HepG2 (cell line): ENCODE measurements around the gene VSIG10L. TPM values are rescaled to one million over a fixed set of nuclear protein-coding genes. Genes with fewer than 3 reads are reported as not detected.
A peak's percentile ranks its signal among the peaks of the same experiment; 100 is the strongest.

Experiments used
- CENPT ChIP-seq: sonication (generic); formaldehyde crosslinking; IDR thresholded peaks from 2 replicates; pipeline ENCODE4 v1.8.0; 2022; ENCODE audit warnings: low read depth, mild to moderate bottlenecking, moderate library complexity, missing genetic modification reagents
- KLF15 ChIP-seq: sonication (generic); formaldehyde crosslinking; IDR thresholded peaks from 2 replicates; pipeline ENCODE4 v1.8.1; 2023; ENCODE audit warnings: borderline replicate concordance, mild to moderate bottlenecking, inconsistent platforms, missing genetic modification reagents, mixed read lengths
- MLLT10 ChIP-seq: sonication (generic); formaldehyde crosslinking; IDR thresholded peaks from 2 replicates; pipeline ENCODE4 v1.4.0; 2020; ENCODE audit warnings: missing genetic modification reagents
- MXD4 ChIP-seq: IDR thresholded peaks from 2 replicates; pipeline ENCODE4 v1.6.1; 2016; ENCODE audit warnings: mild to moderate bottlenecking, missing biosample characterization, missing genetic modification reagents
- PCBP1 ChIP-seq: fragments of 200-400 bp; formaldehyde crosslinking; IDR thresholded peaks from 2 replicates; pipeline ENCODE4 v1.6.1; 2017; ENCODE audit warnings: mild to moderate bottlenecking, low read depth, low read length, borderline replicate concordance
- PHF8 ChIP-seq: sonication (generic); formaldehyde crosslinking; IDR thresholded peaks from 2 replicates; pipeline ENCODE4 v1.5.0; 2020; ENCODE audit warnings: missing genetic modification reagents
- PRPF4 ChIP-seq: fragments of 200-400 bp; formaldehyde crosslinking; IDR thresholded peaks from 2 replicates; pipeline ENCODE4 v1.6.1; 2016; ENCODE audit warnings: low read length, low read depth; ENCODE audit not compliant: poor library complexity, severe bottlenecking
- SRSF4 ChIP-seq: fragments of 200-400 bp; formaldehyde crosslinking; IDR thresholded peaks from one replicate; pipeline ENCODE4 v1.6.1; 2018; ENCODE audit warnings: mild to moderate bottlenecking, low read depth, low read length, moderate library complexity; ENCODE audit not compliant: poor library complexity, severe bottlenecking
- ZBTB7B ChIP-seq: sonication (generic); formaldehyde crosslinking; IDR thresholded peaks from 2 replicates; pipeline ENCODE4 v1.4.0; 2020; ENCODE audit warnings: missing genetic modification reagents
- ZBTB8A ChIP-seq: sonication (generic); formaldehyde crosslinking; IDR thresholded peaks from 2 replicates; pipeline ENCODE4 v1.4.0; 2020; ENCODE audit warnings: mild to moderate bottlenecking, low read depth, missing genetic modification reagents, borderline replicate concordance
- ZC3H13 ChIP-seq: sonication (generic); formaldehyde crosslinking; IDR thresholded peaks from 2 replicates; pipeline ENCODE4 v1.8.1; 2023; ENCODE audit warnings: mild to moderate bottlenecking, missing genetic modification reagents, moderate library complexity
- ZEB1 ChIP-seq: IDR thresholded peaks from 2 replicates; pipeline ENCODE4 v1.6.1; 2012; ENCODE audit warnings: mild to moderate bottlenecking, low read depth, inconsistent platforms; ENCODE audit not compliant: insufficient replicate concordance
- ZNF12 ChIP-seq: sonication (generic); formaldehyde crosslinking; IDR thresholded peaks from 2 replicates; pipeline ENCODE4 v1.5.0; 2020; ENCODE audit warnings: missing genetic modification reagents
- ZNF180 ChIP-seq: sonication (generic); formaldehyde crosslinking; IDR thresholded peaks from 2 replicates; pipeline ENCODE4 v1.4.0; 2020; ENCODE audit warnings: low read depth, missing genetic modification reagents, borderline replicate concordance
- ZNF329 ChIP-seq: sonication (generic); formaldehyde crosslinking; IDR thresholded peaks from 2 replicates; pipeline ENCODE4 v1.9.0; 2021; ENCODE audit warnings: low read depth, mild to moderate bottlenecking, missing genetic modification reagents
- ZNF468 ChIP-seq: sonication (generic); formaldehyde crosslinking; IDR thresholded peaks from 2 replicates; pipeline ENCODE4 v1.8.0; 2022; ENCODE audit warnings: mild to moderate bottlenecking, moderate library complexity, missing genetic modification reagents
- ZNF782 ChIP-seq: sonication (generic); formaldehyde crosslinking; IDR thresholded peaks from 2 replicates; pipeline ENCODE4 v1.4.0; 2020; ENCODE audit warnings: missing genetic modification reagents, mild to moderate bottlenecking, borderline replicate concordance
- ZNF879 ChIP-seq: sonication (generic); formaldehyde crosslinking; IDR thresholded peaks from 2 replicates; pipeline ENCODE4 v1.8.1; 2023; ENCODE audit warnings: missing genetic modification reagents
- polyA plus RNA-seq, 8 experiments: library from polyadenylated mRNA; depleted of rRNA in 3 of 8; stranded (reverse) in 7 of 8; unstranded in 1 of 8; fragments of >200 nt; fragmentation: Illumina TruSeq in 4 of 8; extraction: Trizol in 4 of 8; gene quantifications; 2 replicates each; pipeline versions ENCODE4 v1.2.1 to v1.2.3, GENCODE V29; 2011 to 2016; ENCODE audit warnings: low read depth in 4 of 8, missing spikeins in 1 of 8, mixed read lengths in 1 of 8; ENCODE audit not compliant: insufficient read depth in 1 of 8
- total RNA-seq, 5 experiments: library from RNA; depleted of rRNA; stranded (reverse); fragments of >200 nt; fragmentation: Illumina TruSeq; extraction: Trizol; gene quantifications; 2 replicates each; pipeline ENCODE4 v1.2.3, GENCODE V29; 2016; ENCODE audit warnings: low read depth in 1 of 5
- TF ChIP-seq, protein P1 (sequence below): sonication (generic); formaldehyde crosslinking; IDR thresholded peaks from 2 replicates; pipeline ENCODE4 v1.9.0; 2021; ENCODE audit warnings: missing genetic modification reagents, mild to moderate bottlenecking, borderline replicate concordance
- TF ChIP-seq, protein P2 (sequence below): sonication (generic); formaldehyde crosslinking; IDR thresholded peaks from 2 replicates; pipeline ENCODE4 v1.8.1; 2023; ENCODE audit warnings: missing genetic modification reagents, inconsistent platforms, borderline replicate concordance
- TF ChIP-seq, protein P3 (sequence below): sonication (generic); formaldehyde crosslinking; conservative IDR thresholded peaks from 2 replicates; pipeline ENCODE4 v1.4.0; 2020; ENCODE audit warnings: missing genetic modification reagents
- TF ChIP-seq, protein P4 (sequence below): sonication (generic); formaldehyde crosslinking; IDR thresholded peaks from 2 replicates; pipeline ENCODE4 v1.8.0; 2022; ENCODE audit warnings: low read depth, missing genetic modification reagents

VSIG10L gene
- total and polyA plus RNA-seq, 2 of the 13 experiments (the other 11 are each of a cell fraction or from before 2014, with no cell fraction given) = 2.7 to 8.5 TPM

DNA sequence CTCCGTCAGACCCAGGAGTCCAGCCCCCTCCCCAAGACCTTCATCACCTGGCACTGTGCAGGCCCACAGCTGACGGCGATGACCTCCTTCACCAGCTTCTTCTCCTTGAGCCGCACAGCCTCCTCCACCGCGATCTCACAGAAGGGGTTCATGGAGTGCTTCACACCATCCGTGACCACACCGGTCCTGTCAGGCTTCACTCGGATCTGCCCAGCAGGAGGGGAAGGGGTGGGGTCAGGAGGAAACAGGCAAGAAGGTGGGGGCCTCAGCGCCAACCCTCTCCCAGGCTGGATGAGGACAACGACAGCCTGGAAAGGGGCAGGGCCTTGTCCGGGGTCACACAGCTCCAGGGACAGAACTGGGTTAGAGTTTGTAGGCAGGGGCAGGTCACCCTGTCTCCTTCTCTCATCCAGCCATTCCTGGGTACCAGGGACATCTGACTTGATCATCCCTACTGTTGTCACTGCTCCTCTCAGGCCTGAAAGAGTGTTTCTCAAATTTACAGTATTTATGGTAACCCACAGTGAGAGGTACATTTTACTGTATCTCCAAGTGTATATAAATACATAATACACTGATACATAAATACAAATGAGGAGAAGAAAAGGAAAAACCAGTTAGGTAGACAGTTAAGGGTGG lies 12.3 kb upstream of the VSIG10L start (continued):
- TF ChIP-seq ZNF782 (CRISPR knock-in tag) (no peak), PRPF4 (no peak), ZBTB7B (CRISPR knock-in tag) (no peak), CENPT (CRISPR knock-in tag) (0 out of 2 replicates have a peak, but pooled peaks have one; percentile 25), PHF8 (CRISPR knock-in tag) (peak; percentile 42), PCBP1 (no peak), ZNF12 (CRISPR knock-in tag) (0 out of 2 replicates have a peak, but pooled peaks have one; percentile 5), ZNF879 (no peak), ZBTB8A (CRISPR knock-in tag) (no peak), SRSF4 (no peak), ZNF180 (CRISPR knock-in tag) (no peak), MXD4 (no peak), ZNF329 (CRISPR knock-in tag) (no peak), KLF15 (CRISPR knock-in tag) (no peak), ZEB1 (no peak), MLLT10 (CRISPR knock-in tag) (no peak), ZNF468 (CRISPR knock-in tag) (no peak), ZC3H13 (CRISPR knock-in tag) (peak; percentile 69; the same call in 1 of the 2 replicates)
- TF ChIP-seq, protein P1, sequence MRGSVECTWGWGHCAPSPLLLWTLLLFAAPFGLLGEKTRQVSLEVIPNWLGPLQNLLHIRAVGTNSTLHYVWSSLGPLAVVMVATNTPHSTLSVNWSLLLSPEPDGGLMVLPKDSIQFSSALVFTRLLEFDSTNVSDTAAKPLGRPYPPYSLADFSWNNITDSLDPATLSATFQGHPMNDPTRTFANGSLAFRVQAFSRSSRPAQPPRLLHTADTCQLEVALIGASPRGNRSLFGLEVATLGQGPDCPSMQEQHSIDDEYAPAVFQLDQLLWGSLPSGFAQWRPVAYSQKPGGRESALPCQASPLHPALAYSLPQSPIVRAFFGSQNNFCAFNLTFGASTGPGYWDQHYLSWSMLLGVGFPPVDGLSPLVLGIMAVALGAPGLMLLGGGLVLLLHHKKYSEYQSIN (CRISPR knock-in tag) = no peak
- TF ChIP-seq, protein P2, sequence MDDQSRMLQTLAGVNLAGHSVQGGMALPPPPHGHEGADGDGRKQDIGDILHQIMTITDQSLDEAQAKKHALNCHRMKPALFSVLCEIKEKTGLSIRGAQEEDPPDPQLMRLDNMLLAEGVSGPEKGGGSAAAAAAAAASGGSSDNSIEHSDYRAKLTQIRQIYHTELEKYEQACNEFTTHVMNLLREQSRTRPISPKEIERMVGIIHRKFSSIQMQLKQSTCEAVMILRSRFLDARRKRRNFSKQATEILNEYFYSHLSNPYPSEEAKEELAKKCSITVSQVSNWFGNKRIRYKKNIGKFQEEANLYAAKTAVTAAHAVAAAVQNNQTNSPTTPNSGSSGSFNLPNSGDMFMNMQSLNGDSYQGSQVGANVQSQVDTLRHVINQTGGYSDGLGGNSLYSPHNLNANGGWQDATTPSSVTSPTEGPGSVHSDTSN (CRISPR knock-in tag) = no peak
- TF ChIP-seq, protein P3, sequence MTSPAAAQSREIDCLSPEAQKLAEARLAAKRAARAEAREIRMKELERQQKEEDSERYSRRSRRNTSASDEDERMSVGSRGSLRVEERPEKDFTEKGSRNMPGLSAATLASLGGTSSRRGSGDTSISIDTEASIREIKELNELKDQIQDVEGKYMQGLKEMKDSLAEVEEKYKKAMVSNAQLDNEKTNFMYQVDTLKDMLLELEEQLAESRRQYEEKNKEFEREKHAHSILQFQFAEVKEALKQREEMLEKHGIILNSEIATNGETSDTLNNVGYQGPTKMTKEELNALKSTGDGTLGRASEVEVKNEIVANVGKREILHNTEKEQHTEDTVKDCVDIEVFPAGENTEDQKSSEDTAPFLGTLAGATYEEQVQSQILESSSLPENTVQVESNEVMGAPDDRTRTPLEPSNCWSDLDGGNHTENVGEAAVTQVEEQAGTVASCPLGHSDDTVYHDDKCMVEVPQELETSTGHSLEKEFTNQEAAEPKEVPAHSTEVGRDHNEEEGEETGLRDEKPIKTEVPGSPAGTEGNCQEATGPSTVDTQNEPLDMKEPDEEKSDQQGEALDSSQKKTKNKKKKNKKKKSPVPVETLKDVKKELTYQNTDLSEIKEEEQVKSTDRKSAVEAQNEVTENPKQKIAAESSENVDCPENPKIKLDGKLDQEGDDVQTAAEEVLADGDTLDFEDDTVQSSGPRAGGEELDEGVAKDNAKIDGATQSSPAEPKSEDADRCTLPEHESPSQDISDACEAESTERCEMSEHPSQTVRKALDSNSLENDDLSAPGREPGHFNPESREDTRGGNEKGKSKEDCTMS (CRISPR knock-in tag) = no peak
- TF ChIP-seq, protein P4, sequence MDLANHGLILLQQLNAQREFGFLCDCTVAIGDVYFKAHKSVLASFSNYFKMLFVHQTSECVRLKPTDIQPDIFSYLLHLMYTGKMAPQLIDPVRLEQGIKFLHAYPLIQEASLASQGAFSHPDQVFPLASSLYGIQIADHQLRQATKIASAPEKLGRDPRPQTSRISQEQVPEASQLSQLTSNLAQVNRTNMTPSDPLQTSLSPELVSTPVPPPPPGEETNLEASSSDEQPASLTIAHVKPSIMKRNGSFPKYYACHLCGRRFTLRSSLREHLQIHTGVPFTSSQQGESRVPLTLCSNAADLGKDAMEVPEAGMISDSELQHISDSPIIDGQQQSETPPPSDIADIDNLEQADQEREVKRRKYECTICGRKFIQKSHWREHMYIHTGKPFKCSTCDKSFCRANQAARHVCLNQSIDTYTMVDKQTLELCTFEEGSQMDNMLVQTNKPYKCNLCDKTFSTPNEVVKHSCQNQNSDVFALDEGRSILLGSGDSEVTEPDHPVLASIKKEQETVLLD (CRISPR knock-in tag) = no peak
